ENCODE measurements around the gene CHMP2B.

Gene CHMP2B

GRCh38 chr3:87191641-87192040 is 35.5 kb upstream of the CHMP2B start:
- Histone ChIP-seq H3K4me3 (ENCODE audit: low read length, poor library complexity, severe bottlenecking) (no peak overlapping the region), H3K9me3 (ENCODE audit: insufficient read depth, low read depth, low read length) (no peaks in the 10 kb centered on the region), H3K36me3 (ENCODE audit: insufficient read depth, low read length) (no peaks in the 10 kb centered on the region), H2AFZ (ENCODE audit: low read length) (no peak overlapping the region), H4K20me1 (ENCODE audit: insufficient read depth, low read length, poor library complexity, severe bottlenecking) (no peaks in the 10 kb centered on the region), H3K79me2 (ENCODE audit: insufficient read depth, low read length) (no peaks in the 10 kb centered on the region), H3K9me2 (replicated peaks; ENCODE audit: low read depth, low read length) (no peaks in the 10 kb centered on the region), H3K9ac (ENCODE audit: low read depth, low read length, poor library complexity, severe bottlenecking) (no peak overlapping the region), H3K4me1 (ENCODE audit: insufficient read depth, low read length, poor library complexity, severe bottlenecking) (no peaks in the 10 kb centered on the region), H3K27me3 (ENCODE audit: insufficient read depth, low read length, poor library complexity, severe bottlenecking) (no peaks in the 10 kb centered on the region), H3F3A (ENCODE audit: low read depth) (no peaks in the 10 kb centered on the region), H3K4me2 (ENCODE audit: low read depth, low read length, poor library complexity, severe bottlenecking) (no peak overlapping the region)
- no peak for TF ChIP-seq CTCF (conservative IDR thresholded peaks at IDR 0.05; ENCODE audit: low read length)
- no peak for TF ChIP-seq EZH2phosphoT487 (IDR thresholded peaks at IDR 0.05; ENCODE audit: borderline replicate concordance)

GRCh38 chr3:87196879-87197278 is 30.2 kb upstream of the CHMP2B start:
- no peaks in the 10 kb centered on the region for H3K9me3 ChIP-seq (ENCODE audit: insufficient read depth, low read depth, low read length)
- H3K9me2 ChIP-seq (replicated peaks; ENCODE audit: low read depth, low read length): no peaks in the 10 kb centered on the region
- no peak overlapping the region for H2AFZ ChIP-seq (ENCODE audit: low read length)
- no peaks in the 10 kb centered on the region for H3K79me2 ChIP-seq (ENCODE audit: insufficient read depth, low read length)
- H3K36me3 ChIP-seq (ENCODE audit: insufficient read depth, low read length): no peaks in the 10 kb centered on the region
- no peaks in the 10 kb centered on the region for H3F3A ChIP-seq (ENCODE audit: low read depth)
- no peak overlapping the region for H3K4me2 ChIP-seq (ENCODE audit: low read depth, low read length, poor library complexity, severe bottlenecking)
- no peak overlapping the region for H3K9ac ChIP-seq (ENCODE audit: low read depth, low read length, poor library complexity, severe bottlenecking)
- TF ChIP-seq EZH2phosphoT487 (IDR thresholded peaks at IDR 0.05; ENCODE audit: borderline replicate concordance) (no peak), CTCF (conservative IDR thresholded peaks at IDR 0.05; ENCODE audit: low read length) (no peak)
- no peaks in the 10 kb centered on the region for H3K4me1 ChIP-seq (ENCODE audit: insufficient read depth, low read length, poor library complexity, severe bottlenecking)
- no peaks in the 10 kb centered on the region for H4K20me1 ChIP-seq (ENCODE audit: insufficient read depth, low read length, poor library complexity, severe bottlenecking)
- H3K27me3 ChIP-seq (ENCODE audit: insufficient read depth, low read length, poor library complexity, severe bottlenecking): no peaks in the 10 kb centered on the region
- no peak overlapping the region for H3K4me3 ChIP-seq (ENCODE audit: low read length, poor library complexity, severe bottlenecking)

- H3F3A ChIP-seq (ENCODE audit: low read depth): no peaks in the 10 kb centered on the region
- no peak overlapping the region for H2AFZ ChIP-seq (ENCODE audit: low read length)
- H3K4me1 ChIP-seq (ENCODE audit: insufficient read depth, low read length, poor library complexity, severe bottlenecking): no peaks in the 10 kb centered on the region
- H3K4me2 ChIP-seq (ENCODE audit: low read depth, low read length, poor library complexity, severe bottlenecking): no peak overlapping the region
- no peaks in the 10 kb centered on the region for H4K20me1 ChIP-seq (ENCODE audit: insufficient read depth, low read length, poor library complexity, severe bottlenecking)
- H3K79me2 ChIP-seq (ENCODE audit: insufficient read depth, low read length): no peaks in the 10 kb centered on the region
- H3K27me3 ChIP-seq (ENCODE audit: insufficient read depth, low read length, poor library complexity, severe bottlenecking): no peaks in the 10 kb centered on the region
- no peaks in the 10 kb centered on the region for H3K9me3 ChIP-seq (ENCODE audit: insufficient read depth, low read depth, low read length)
- TF ChIP-seq EZH2phosphoT487 (IDR thresholded peaks at IDR 0.05; ENCODE audit: borderline replicate concordance) (no peak), CTCF (conservative IDR thresholded peaks at IDR 0.05; ENCODE audit: low read length) (no peak)
- no peaks in the 10 kb centered on the region for H3K36me3 ChIP-seq (ENCODE audit: insufficient read depth, low read length)
- no peak overlapping the region for H3K4me3 ChIP-seq (ENCODE audit: low read length, poor library complexity, severe bottlenecking)
- H3K9me2 ChIP-seq (replicated peaks; ENCODE audit: low read depth, low read length): no peaks in the 10 kb centered on the region
- no peak overlapping the region for H3K9ac ChIP-seq (ENCODE audit: low read depth, low read length, poor library complexity, severe bottlenecking)
Measured at GRCh38 chr3:87197531-87197930, 29.6 kb upstream of the CHMP2B start.

Measured in Loucy (cell line).